Hematopoietic multipotent progenitor cell (in vitro differentiated cells): ENCODE data around the gene OR10A3. TPM values are rescaled to one million over a fixed set of nuclear protein-coding genes. Genes with fewer than 3 reads are reported as not detected.
A peak's percentile ranks its signal among the peaks of the same experiment; 100 is the strongest.
"Not testable (repeated sequence)": the region's sequence is repeated elsewhere in the genome, so short reads cannot be mapped to it uniquely, and the experiment has no call there.

ENCODE experiments used
- DNase-seq, 3 donors: peaks; one replicate each; pipeline ENCODE4 v3.0.0-alpha.2; 2011 to 2015; ENCODE audit warnings: low read depth in 2 of 3, low spot score in 2 of 3
- total RNA-seq: library from RNA; depleted of rRNA; stranded (reverse); fragments of >200 nt; gene quantifications from one replicate; pipeline ENCODE4 v1.2.3, GENCODE V29; 2012

OR10A3 gene, protein sequence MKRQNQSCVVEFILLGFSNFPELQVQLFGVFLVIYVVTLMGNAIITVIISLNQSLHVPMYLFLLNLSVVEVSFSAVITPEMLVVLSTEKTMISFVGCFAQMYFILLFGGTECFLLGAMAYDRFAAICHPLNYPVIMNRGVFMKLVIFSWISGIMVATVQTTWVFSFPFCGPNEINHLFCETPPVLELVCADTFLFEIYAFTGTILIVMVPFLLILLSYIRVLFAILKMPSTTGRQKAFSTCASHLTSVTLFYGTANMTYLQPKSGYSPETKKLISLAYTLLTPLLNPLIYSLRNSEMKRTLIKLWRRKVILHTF
- under 0.01 TPM for total RNA-seq

GRCh38 chr11:7941608-7942007 lies at the start of gene OR10A3:
TSS of gene OR10A3 (minus strand) at chr11:7941708. CDS start at chr11:7939520, 2,188 bp downstream.
- no peak for DNase-seq

- not testable (repeated sequence) for DNase-seq
These were observed 46.0 kb upstream of the OR10A3 start for GRCh38 chr11:7987560-7987883.

- DNase-seq: peak; percentile 87 to 99 (median 98)
These were observed 45.5 kb upstream of the OR10A3 start, which contains the start of gene EIF3F for GRCh38 chr11:7986768-7987559. TSS of gene EIF3F (plus strand) at chr11:7987337. CDS start at chr11:7987353, 16 bp downstream.

- DNase-seq: no peak
These were observed 42.5 kb upstream of the OR10A3 start for GRCh38 chr11:7983832-7984590.

- DNase-seq: no peak
These were observed 41.1 kb upstream of the OR10A3 start for GRCh38 chr11:7982582-7983119.

- DNase-seq: no peak
These were observed 40.2 kb upstream of the OR10A3 start for GRCh38 chr11:7981619-7982157.

DNA sequence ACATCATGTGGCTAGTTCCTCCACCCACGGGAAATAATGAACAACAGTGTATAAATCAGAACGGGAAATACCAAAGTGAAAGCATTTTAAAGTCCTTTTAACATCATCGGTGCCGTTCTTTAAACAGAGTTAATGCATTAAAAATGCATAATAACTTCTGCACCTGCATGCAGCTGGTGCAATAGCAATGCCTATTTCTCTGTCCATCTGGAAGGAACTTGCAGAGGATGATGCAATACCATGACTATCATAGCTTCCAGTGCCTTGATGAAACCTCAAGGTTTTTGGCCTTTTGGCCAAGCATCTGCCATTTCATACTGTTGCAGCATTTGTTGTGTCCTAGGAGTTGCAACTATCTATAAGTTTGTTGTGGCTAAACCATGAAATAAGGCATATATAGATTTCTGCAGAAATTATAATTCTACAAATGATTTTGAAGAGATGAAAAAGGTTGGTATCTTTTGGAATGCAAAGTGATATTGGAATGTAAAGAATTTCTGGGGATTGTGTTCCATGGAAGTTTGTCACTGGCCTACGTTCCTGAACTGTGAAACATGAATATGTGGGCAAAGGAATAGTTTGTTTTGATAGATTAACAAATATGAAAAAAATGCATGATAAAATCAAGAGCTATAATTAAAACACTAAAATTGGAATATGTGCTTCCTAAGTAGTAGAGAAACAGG lies 35.9 kb upstream of the OR10A3 start:
- no peak for DNase-seq

GRCh38 chr11:7974668-7975067 lies 33.2 kb upstream of the OR10A3 start:
- no peak for DNase-seq

DNA sequence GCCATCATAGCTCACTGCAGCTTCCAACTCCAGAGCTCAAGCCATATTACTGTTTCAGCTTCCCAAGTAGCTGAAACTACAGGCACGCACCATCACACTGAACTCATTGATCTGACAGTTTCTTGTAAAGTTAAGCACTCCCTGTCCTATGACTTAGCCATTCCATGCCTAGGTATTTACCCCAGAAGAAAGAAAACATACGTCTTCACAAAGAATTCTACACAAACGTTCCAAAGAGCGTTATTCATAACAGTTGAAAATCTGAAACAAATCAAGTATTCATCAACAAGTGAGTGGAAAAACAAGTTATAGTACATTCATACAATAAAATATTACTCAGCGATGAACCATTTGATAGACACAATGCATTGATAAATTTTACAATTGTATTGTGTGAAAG lies 31.5 kb upstream of the OR10A3 start:
- no peak for DNase-seq

DNA sequence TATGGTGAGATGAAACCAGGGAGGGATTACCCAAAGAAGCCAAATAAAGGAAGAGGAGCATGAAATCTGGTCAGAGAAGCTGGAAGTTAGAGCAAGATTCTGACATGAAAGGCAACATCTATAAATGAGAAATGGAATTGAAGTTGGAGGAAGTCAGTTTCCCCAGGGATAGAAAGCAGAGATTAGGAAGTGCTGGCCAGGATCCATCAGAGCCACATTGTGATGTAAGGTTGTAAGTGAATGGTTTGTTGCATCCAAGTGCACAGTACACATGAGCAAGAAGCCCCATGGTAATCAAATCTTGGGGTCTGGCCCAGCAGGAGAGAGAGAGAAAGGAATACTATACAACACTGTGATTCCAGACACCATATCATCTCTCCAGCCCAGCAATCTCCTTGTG lies 30.3 kb upstream of the OR10A3 start:
- DNase-seq: no peak

GRCh38 chr11:7969756-7970646 lies 28.5 kb upstream of the OR10A3 start:
- no peak for DNase-seq

- DNase-seq: no peak
These were observed 27.2 kb upstream of the OR10A3 start for GRCh38 chr11:7968686-7969085.

- DNase-seq: no peak
These were observed 26.3 kb upstream of the OR10A3 start for GRCh38 chr11:7967826-7968225.

GRCh38 chr11:7967097-7967496 lies 25.6 kb upstream of the OR10A3 start:
- no peak for DNase-seq

- DNase-seq: no peak
These were observed 23.9 kb upstream of the OR10A3 start, which contains the start of gene NLRP10 for GRCh38 chr11:7965386-7965785. TSS of gene NLRP10 (minus strand) at chr11:7965447. CDS start at chr11:7963495, 1,952 bp downstream.

- DNase-seq: no peak
These were observed 23.4 kb upstream of the OR10A3 start for GRCh38 chr11:7964873-7965272.

DNA sequence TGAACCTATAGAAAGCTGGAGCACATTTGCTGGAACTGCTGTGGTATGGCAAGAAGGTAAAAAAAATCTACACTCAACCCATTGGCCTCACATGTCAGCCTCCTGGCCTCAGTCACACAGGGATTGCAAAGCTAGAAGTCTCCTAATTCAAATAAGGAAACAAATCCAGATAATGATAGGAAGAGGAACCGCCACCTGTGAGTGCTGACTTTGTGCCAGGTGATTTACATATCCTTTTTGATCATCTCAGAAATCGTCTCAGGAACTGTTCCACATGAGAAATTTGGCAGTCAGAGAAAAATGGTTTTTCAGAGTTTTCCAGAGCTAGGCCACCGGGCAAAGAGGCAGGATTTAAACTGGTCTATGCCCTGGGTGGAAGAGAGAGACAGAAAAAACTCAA lies 22.8 kb upstream of the OR10A3 start:
- DNase-seq: no peak

DNA sequence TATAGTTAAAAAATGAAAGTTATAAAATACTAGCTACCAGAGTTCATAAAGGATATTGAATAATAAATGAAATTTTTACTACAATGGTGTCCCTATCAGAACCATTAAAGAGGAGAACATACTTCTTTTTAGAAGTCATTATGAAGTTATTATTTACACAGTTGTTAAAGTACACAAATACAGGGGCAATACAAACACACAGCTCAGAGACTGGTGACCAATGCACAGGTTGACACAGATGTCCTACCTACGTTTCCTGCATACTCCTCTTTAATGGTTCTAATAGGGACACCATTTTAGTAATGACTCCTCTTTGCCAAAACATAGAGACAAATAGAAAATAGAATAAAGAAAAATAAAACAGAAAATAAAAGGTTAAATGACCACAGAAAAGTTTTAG lies 13.7 kb upstream of the OR10A3 start:
- DNase-seq: no peak

GRCh38 chr11:7949934-7950333 lies 8.4 kb upstream of the OR10A3 start:
- DNase-seq: no peak
